K562 (cell line): ENCODE results near the gene IGF2R. TPM values are rescaled to one million over a fixed set of nuclear protein-coding genes. Genes with fewer than 3 reads are reported as not detected.

Experiments
- BRD9 ChIP-seq: fragments of 450-650 bp; IDR thresholded peaks from 2 replicates; pipeline ENCODE4 v1.6.1; 2018; ENCODE audit warnings: low read depth; ENCODE audit not compliant: partially characterized antibody
- MED1 ChIP-seq: sonication (generic); formaldehyde crosslinking; IDR thresholded peaks from 2 replicates; pipeline ENCODE4 v1.8.1; 2023; ENCODE audit warnings: missing genetic modification reagents, borderline replicate concordance
- NELFE ChIP-seq: IDR thresholded peaks from 2 replicates; pipeline ENCODE4 v1.6.1; 2011; ENCODE audit warnings: mild to moderate bottlenecking; ENCODE audit not compliant: insufficient read depth, insufficient read length
- NRF1 ChIP-seq, 2 experiments: fragments of 450-650 bp; IDR thresholded peaks in 1 of 2; conservative IDR thresholded peaks in 1 of 2; 2 replicates each; pipeline ENCODE4 v1.6.1; 2014; ENCODE audit warnings: mild to moderate bottlenecking in 2 of 2
- RB1 ChIP-seq: fragments of 450-650 bp; IDR thresholded peaks from 2 replicates; pipeline ENCODE4 v1.6.1; 2017; ENCODE audit warnings: low read depth, mild to moderate bottlenecking
- RCOR1 ChIP-seq, 2 experiments: IDR thresholded peaks; 2 replicates each; pipeline ENCODE4 v1.6.1; 2012; ENCODE audit warnings: low read depth in 2 of 2, low read length in 2 of 2, borderline replicate concordance in 1 of 2, improper control_type of control experiment in 1 of 2
- SIN3A ChIP-seq, 2 experiments: fragments of 150-350 bp in 1 of 2; IDR thresholded peaks; 2 replicates each; pipeline ENCODE4 v1.6.1; 2011 to 2016; ENCODE audit warnings: borderline replicate concordance in 2 of 2, low read depth in 2 of 2, low read length in 2 of 2, mild to moderate bottlenecking in 2 of 2, moderate library complexity in 2 of 2; ENCODE audit not compliant: control insufficient read depth in 1 of 2
- SREBF1 ChIP-seq: fragments of 150-350 bp; IDR thresholded peaks from 2 replicates; pipeline ENCODE4 v1.6.1; 2014; ENCODE audit warnings: antibody characterized with exemption, low read depth, low read length, borderline replicate concordance
- SRSF3 ChIP-seq: fragments of 200-400 bp; formaldehyde crosslinking; IDR thresholded peaks from 2 replicates; pipeline ENCODE4 v1.6.1; 2016; ENCODE audit warnings: mild to moderate bottlenecking, low read length, moderate library complexity; ENCODE audit not compliant: insufficient read depth
- TCFL5 ChIP-seq: fragments of 250-450 bp; sonication (Bioruptor Pico); conservative IDR thresholded peaks from 2 replicates; pipeline ENCODE4 v1.6.1; 2021; ENCODE audit warnings: mild to moderate bottlenecking, moderate library complexity, matching md5 sums
- TEAD4 ChIP-seq, 2 experiments: sonication (generic) in 1 of 2; formaldehyde crosslinking in 1 of 2; IDR thresholded peaks; 2 replicates each; pipeline versions ENCODE4 v1.6.1 to v1.8.0; 2012 to 2022; ENCODE audit warnings: borderline replicate concordance in 1 of 2, inconsistent platforms in 1 of 2, low read length in 1 of 2, mild to moderate bottlenecking in 1 of 2, missing genetic modification reagents in 1 of 2
- ZBED1 ChIP-seq: IDR thresholded peaks from 2 replicates; pipeline ENCODE4 v1.6.1; 2014
- ZFP36 ChIP-seq: fragments of 150-350 bp; IDR thresholded peaks from 2 replicates; pipeline ENCODE4 v1.6.1; 2018; ENCODE audit warnings: low read length, low read depth; ENCODE audit not compliant: partially characterized antibody
- polyA plus RNA-seq, 8 experiments: library from polyadenylated mRNA; depleted of rRNA in 4 of 8; stranded (reverse) in 5 of 8; unstranded in 3 of 8; fragments of >200 nt; fragmentation: Nextera tagmentation in 2 of 8; fragmentation: Illumina TruSeq in 1 of 8; extraction: Ambion mirVana in 2 of 8; extraction: Trizol in 1 of 8; gene quantifications; 2 replicates each; pipeline versions ENCODE4 v1.2.1 to v1.2.3, GENCODE V29; 2011 to 2014; ENCODE audit warnings: inconsistent platforms in 1 of 8, missing spikeins in 1 of 8
- total RNA-seq, 7 experiments: library from RNA; depleted of rRNA in 6 of 7; stranded (reverse); fragments of >200 nt in 6 of 7; fragmentation: Illumina TruSeq in 2 of 7; extraction: Trizol in 2 of 7; gene quantifications; 2 replicates each; pipeline versions ENCODE4 v1.2.1 to v1.2.3, GENCODE V29; 2011 to 2021; ENCODE audit warnings: low replicate concordance in 1 of 7
- TF ChIP-seq, protein P1 (sequence below): fragments of 450-650 bp; conservative IDR thresholded peaks from 2 replicates; pipeline ENCODE4 v1.6.1; 2016; ENCODE audit warnings: missing genetic modification characterization, low read depth, mild to moderate bottlenecking, control low read depth, missing compliant biosample characterization
- TF ChIP-seq, protein P2 (sequence below): fragments of 250-450 bp; sonication (Bioruptor Pico); IDR thresholded peaks from 2 replicates; pipeline ENCODE4 v1.4.0; 2020
- TF ChIP-seq, protein P3 (sequence below): fragments of 250-450 bp; sonication (Bioruptor Pico); IDR thresholded peaks from 2 replicates; pipeline ENCODE4 v1.4.0; 2020; ENCODE audit warnings: mild to moderate bottlenecking, moderate library complexity, borderline replicate concordance
- TF ChIP-seq, protein P4 (sequence below): IDR thresholded peaks from 3 replicates; pipeline ENCODE4 v1.6.1; 2011; ENCODE audit warnings: borderline replicate concordance, mild to moderate bottlenecking; ENCODE audit not compliant: insufficient read length, insufficient read depth

The IGF2R gene
- total and polyA plus RNA-seq, 9 of the 15 experiments (the other 6 are each of a cell fraction or from before 2014, with no cell fraction given) = 3.5 to 92.3 (median 34.5) TPM

DNA sequence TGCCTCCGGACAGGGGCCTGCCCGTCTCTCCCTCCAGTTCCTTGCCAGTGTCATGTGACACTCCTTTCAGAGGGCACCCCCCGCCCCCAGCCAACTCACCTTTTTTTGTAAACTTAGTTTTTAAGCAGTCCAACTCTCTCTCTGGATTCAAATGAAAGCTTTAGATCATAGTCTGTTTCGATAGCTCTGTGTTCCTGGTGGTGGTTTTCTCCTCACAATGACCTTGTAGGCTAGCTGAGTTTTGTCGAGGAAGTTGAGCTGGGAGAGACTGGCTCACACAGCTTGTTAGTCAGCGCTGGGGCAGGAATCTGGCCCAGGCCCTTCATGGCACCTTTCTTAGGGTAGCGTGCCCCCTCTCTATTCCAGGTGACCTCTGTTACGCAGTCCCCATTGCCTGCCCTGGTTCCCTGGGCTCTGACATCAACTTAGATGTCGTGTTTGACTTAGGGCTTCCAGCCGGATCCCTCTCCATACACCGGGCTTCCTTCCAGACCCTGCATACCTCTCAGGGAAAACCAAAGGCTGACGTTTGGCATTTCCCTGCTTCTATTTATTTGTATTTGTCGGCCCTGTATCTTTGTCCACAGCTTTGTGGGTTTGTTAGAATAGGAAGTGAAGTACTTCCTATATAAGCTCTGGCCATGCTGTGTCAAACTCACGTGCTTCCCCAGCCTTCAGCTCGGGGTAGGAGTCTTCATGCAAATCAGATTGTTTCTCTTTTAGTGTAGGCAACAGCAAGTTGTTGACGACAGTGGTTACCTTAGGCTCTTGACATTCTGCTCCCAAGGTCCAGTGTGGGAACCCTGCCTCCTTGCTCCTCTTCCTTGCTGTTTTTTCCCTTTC lies 12.7 kb downstream of the IGF2R start (continued):
- TF ChIP-seq, protein P1, sequence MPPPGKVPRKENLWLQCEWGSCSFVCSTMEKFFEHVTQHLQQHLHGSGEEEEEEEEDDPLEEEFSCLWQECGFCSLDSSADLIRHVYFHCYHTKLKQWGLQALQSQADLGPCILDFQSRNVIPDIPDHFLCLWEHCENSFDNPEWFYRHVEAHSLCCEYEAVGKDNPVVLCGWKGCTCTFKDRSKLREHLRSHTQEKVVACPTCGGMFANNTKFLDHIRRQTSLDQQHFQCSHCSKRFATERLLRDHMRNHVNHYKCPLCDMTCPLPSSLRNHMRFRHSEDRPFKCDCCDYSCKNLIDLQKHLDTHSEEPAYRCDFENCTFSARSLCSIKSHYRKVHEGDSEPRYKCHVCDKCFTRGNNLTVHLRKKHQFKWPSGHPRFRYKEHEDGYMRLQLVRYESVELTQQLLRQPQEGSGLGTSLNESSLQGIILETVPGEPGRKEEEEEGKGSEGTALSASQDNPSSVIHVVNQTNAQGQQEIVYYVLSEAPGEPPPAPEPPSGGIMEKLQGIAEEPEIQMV (tag) = no peak
- TF ChIP-seq NRF1 (conservative IDR thresholded peaks at IDR 0.05 in 1 of 2, IDR thresholded peaks at IDR 0.05 in 1 of 2) = no peak
- TF ChIP-seq BRD9 = no peak
- no peak for TF ChIP-seq ZFP36
- TF ChIP-seq SRSF3 = no peak
- TF ChIP-seq ZBED1 = no peak
- no peak for TF ChIP-seq TCFL5 (CRISPR knock-in tag)
- no peak for TF ChIP-seq NELFE
- no peak for TF ChIP-seq RB1
- TF ChIP-seq SREBF1 = no peak
- TF ChIP-seq SIN3A (IDR thresholded peaks at IDR 0.05; ENCODE audit: borderline replicate concordance in 2 of 2, control insufficient read depth in 1 of 2, low read depth in 2 of 2, low read length in 2 of 2) = peak in 1 of 2 experiments; percentile 86; a peak in 1 of 4 replicates
- 0 out of 2 replicates have a peak, but pooled peaks have one; percentile 22 for TF ChIP-seq TEAD4 (IDR thresholded peaks at IDR 0.05; ENCODE audit: low read length)
- no peak for TF ChIP-seq TEAD4 (CRISPR knock-in tag; IDR thresholded peaks at IDR 0.05; ENCODE audit: borderline replicate concordance)
- TF ChIP-seq, protein P2, sequence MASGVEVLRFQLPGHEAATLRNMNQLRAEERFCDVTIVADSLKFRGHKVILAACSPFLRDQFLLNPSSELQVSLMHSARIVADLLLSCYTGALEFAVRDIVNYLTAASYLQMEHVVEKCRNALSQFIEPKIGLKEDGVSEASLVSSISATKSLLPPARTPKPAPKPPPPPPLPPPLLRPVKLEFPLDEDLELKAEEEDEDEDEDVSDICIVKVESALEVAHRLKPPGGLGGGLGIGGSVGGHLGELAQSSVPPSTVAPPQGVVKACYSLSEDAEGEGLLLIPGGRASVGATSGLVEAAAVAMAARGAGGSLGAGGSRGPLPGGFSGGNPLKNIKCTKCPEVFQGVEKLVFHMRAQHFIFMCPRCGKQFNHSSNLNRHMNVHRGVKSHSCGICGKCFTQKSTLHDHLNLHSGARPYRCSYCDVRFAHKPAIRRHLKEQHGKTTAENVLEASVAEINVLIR (CRISPR knock-in tag) = no peak
- no peak for TF ChIP-seq RCOR1 (IDR thresholded peaks at IDR 0.05; ENCODE audit: borderline replicate concordance in 1 of 2, low read depth in 2 of 2, low read length in 2 of 2)
- TF ChIP-seq, protein P3, sequence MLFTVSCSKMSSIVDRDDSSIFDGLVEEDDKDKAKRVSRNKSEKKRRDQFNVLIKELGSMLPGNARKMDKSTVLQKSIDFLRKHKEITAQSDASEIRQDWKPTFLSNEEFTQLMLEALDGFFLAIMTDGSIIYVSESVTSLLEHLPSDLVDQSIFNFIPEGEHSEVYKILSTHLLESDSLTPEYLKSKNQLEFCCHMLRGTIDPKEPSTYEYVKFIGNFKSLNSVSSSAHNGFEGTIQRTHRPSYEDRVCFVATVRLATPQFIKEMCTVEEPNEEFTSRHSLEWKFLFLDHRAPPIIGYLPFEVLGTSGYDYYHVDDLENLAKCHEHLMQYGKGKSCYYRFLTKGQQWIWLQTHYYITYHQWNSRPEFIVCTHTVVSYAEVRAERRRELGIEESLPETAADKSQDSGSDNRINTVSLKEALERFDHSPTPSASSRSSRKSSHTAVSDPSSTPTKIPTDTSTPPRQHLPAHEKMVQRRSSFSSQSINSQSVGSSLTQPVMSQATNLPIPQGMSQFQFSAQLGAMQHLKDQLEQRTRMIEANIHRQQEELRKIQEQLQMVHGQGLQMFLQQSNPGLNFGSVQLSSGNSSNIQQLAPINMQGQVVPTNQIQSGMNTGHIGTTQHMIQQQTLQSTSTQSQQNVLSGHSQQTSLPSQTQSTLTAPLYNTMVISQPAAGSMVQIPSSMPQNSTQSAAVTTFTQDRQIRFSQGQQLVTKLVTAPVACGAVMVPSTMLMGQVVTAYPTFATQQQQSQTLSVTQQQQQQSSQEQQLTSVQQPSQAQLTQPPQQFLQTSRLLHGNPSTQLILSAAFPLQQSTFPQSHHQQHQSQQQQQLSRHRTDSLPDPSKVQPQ (CRISPR knock-in tag) = no peak
- TF ChIP-seq, protein P4, sequence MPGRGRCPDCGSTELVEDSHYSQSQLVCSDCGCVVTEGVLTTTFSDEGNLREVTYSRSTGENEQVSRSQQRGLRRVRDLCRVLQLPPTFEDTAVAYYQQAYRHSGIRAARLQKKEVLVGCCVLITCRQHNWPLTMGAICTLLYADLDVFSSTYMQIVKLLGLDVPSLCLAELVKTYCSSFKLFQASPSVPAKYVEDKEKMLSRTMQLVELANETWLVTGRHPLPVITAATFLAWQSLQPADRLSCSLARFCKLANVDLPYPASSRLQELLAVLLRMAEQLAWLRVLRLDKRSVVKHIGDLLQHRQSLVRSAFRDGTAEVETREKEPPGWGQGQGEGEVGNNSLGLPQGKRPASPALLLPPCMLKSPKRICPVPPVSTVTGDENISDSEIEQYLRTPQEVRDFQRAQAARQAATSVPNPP = no peak
- TF ChIP-seq MED1 (CRISPR knock-in tag) = no peak
